ENCODE data around the gene SEMA3D.

Gene SEMA3D

GRCh38 chr7:85186521-85187241 lies at the start of gene SEMA3D:
Gene SEMA3D, minus strand, starts transcription at chr7:85187056. Its CDS starts 65,165 bp downstream, at chr7:85121891.
- peak; percentile 44 for DNase-seq

- DNase-seq = no peak
Observed at GRCh38 chr7:85234730-85235129, 47.9 kb upstream of the SEMA3D start.

GRCh38 chr7:85232068-85232467 lies 45.2 kb upstream of the SEMA3D start:
- DNase-seq = no peak

- DNase-seq = no peak
Observed at GRCh38 chr7:85230623-85231022, 43.8 kb upstream of the SEMA3D start.

GRCh38 chr7:85229544-85229943 lies 42.7 kb upstream of the SEMA3D start:
- DNase-seq = no peak

GRCh38 chr7:85226361-85227085 lies 39.7 kb upstream of the SEMA3D start:
- DNase-seq = no peak

GRCh38 chr7:85224171-85224570 lies 37.3 kb upstream of the SEMA3D start:
- no peak for DNase-seq

GRCh38 chr7:85222522-85222921 lies 35.7 kb upstream of the SEMA3D start:
- DNase-seq = no peak

GRCh38 chr7:85221796-85222195 lies 34.9 kb upstream of the SEMA3D start:
- no peak for DNase-seq

- DNase-seq = no peak
Observed at GRCh38 chr7:85220651-85221050, 33.8 kb upstream of the SEMA3D start.

- no peak for DNase-seq
Observed at GRCh38 chr7:85220023-85220422, 33.2 kb upstream of the SEMA3D start.

- no peak for DNase-seq
Observed at GRCh38 chr7:85217085-85217484, 30.2 kb upstream of the SEMA3D start.

GRCh38 chr7:85215098-85215497 lies 28.2 kb upstream of the SEMA3D start:
- no peak for DNase-seq

- no peak for DNase-seq
Observed at GRCh38 chr7:85213500-85213899, 26.6 kb upstream of the SEMA3D start.

- no peak for DNase-seq
Observed at GRCh38 chr7:85205754-85206153, 18.9 kb upstream of the SEMA3D start.

- no peak for DNase-seq
Observed at GRCh38 chr7:85204496-85204895, 17.6 kb upstream of the SEMA3D start.

- no peak for DNase-seq
Observed at GRCh38 chr7:85204061-85204460, 17.2 kb upstream of the SEMA3D start.

GRCh38 chr7:85201209-85201608 lies 14.4 kb upstream of the SEMA3D start:
- DNase-seq = no peak

- no peak for DNase-seq
Observed at GRCh38 chr7:85196696-85197095, 9.8 kb upstream of the SEMA3D start.

GRCh38 chr7:85191383-85191782 lies 4.5 kb upstream of the SEMA3D start:
- DNase-seq = no peak

- no peak for DNase-seq
Observed at GRCh38 chr7:85186083-85186520, 754 bp downstream of the SEMA3D start.

GRCh38 chr7:85185424-85186082 lies 1.3 kb downstream of the SEMA3D start:
- no peak for DNase-seq

- no peak for DNase-seq
Observed at GRCh38 chr7:85184599-85185423, 2.0 kb downstream of the SEMA3D start.
